Suprapubic skin (tissue), 4 donors: ENCODE data around the gene EIPR1. TPM values are rescaled to one million over a fixed set of nuclear protein-coding genes. Genes with fewer than 3 reads are reported as not detected.

Experiments
- DNase-seq, 2 donors: peaks; one replicate each; pipeline ENCODE4 v3.0.0-alpha.2; 2019; ENCODE audit warnings: low spot score in 2 of 2
- H3K27ac ChIP-seq: fragments of 200-600 bp; sonication (generic); one replicate; pipeline ENCODE4 v1.5.1; 2019
- H3K27me3 ChIP-seq: fragments of 200-600 bp; sonication (generic); one replicate; pipeline ENCODE4 v1.5.1; 2019
- H3K36me3 ChIP-seq: fragments of 200-600 bp; sonication (generic); one replicate; pipeline ENCODE4 v1.5.1; 2019
- H3K4me1 ChIP-seq: fragments of 200-600 bp; sonication (generic); one replicate; pipeline ENCODE4 v1.5.1; 2019
- H3K4me3 ChIP-seq: fragments of 200-600 bp; sonication (generic); one replicate; pipeline ENCODE4 v1.5.1; 2019; ENCODE audit warnings: mild to moderate bottlenecking
- H3K9me3 ChIP-seq: fragments of 200-600 bp; sonication (generic); one replicate; pipeline ENCODE4 v1.5.1; 2019
- CTCF ChIP-seq, 2 donors: fragments of 200-600 bp in 1 of 2; fragments of 450-650 bp in 1 of 2; sonication (generic) in 1 of 2; IDR thresholded peaks; one replicate each; pipeline ENCODE4 v1.5.1; 2016 to 2019; ENCODE audit warnings: antibody characterized with exemption in 2 of 2, mild to moderate bottlenecking in 1 of 2, moderate library complexity in 1 of 2
- EP300 ChIP-seq: sonication (generic); formaldehyde crosslinking; IDR thresholded peaks from one replicate; pipeline ENCODE4 v1.6.1; 2017; ENCODE audit warnings: antibody characterized with exemption
- POLR2A ChIP-seq, 2 donors: fragments of 450-650 bp; IDR thresholded peaks; one replicate each; pipeline ENCODE4 v1.6.1; 2017; ENCODE audit warnings: antibody characterized with exemption in 2 of 2, mild to moderate bottlenecking in 2 of 2, moderate library complexity in 2 of 2
- POLR2AphosphoS5 ChIP-seq, 3 donors: sonication (generic); formaldehyde crosslinking; IDR thresholded peaks; one replicate each; pipeline ENCODE4 v1.6.1; 2017; ENCODE audit warnings: antibody characterized with exemption in 3 of 3
- WGBS: methylation state at CpG from one replicate; pipeline ENCODE4 v1.1.5; 2018; 5-methylcytosine and 5-hydroxymethylcytosine counted together
- total RNA-seq, 4 donors: library from RNA; depleted of rRNA; stranded (reverse); fragments of >200 nt; gene quantifications; one replicate each; pipeline ENCODE4 v1.1.0, GENCODE V29; 2016

Gene EIPR1
- total RNA-seq, 4 donors from 2014 or later: 29.0 to 37.5 (median 30.7) TPM

DNA sequence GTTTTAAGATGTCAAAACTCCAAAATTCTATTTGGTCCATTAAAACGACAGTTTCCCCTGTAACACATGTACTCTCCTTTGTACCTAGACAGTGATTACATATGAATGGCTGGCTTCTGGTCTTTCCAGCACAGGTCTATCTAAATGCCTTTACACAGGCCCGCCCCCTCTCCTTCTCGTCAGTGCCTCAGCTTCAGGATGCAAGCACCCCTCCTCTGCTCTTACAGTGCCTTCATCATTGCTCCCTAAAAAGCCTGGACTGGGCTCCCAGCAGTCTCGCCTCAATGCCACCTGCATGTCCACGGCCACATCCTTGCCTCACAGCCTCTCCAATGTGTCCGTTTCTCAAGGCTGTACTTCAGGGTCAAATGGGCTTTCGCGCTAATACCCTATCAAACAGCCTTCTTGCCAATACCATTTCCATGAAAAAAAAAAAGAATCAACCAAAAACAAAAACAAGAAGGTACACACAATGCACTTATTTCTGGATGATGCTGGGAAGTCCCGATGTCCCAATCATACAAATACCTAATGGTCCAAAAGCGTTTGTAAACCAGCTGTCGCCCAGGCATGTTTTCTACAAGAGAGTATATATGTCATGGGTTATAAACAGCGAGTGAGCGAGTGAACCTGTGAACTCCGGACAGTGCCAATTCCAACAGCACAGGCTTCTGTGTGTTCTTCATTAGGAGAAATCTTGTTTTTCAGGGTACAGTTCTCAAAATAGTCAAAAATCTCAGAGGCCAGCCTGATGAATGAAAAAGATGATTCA, 77.2 kb downstream of the EIPR1 start:
- WGBS: 88% methylated on average over 14 of the region's 14 CpGs
- Histone ChIP-seq H3K4me3 (no peak overlapping the region), H3K9me3 (no peaks in the 10 kb centered on the region), H3K36me3 (no peaks in the 10 kb centered on the region), H3K27ac (no peak overlapping the region), H3K27me3 (no peaks in the 10 kb centered on the region), H3K4me1 (peaks cover 6% of the 10 kb centered on the region)
- TF ChIP-seq POLR2AphosphoS5 (IDR thresholded peaks at IDR 0.05) (no peak), EP300 (no peak), CTCF (IDR thresholded peaks at IDR 0.05) (no peak), POLR2A (IDR thresholded peaks at IDR 0.05) (no peak)
- DNase-seq: no peak

- peaks cover 6% of the 10 kb centered on the region for H3K4me1 ChIP-seq
- H3K36me3 ChIP-seq: no peaks in the 10 kb centered on the region
- DNase-seq: no peak
- 95% methylated on average over 7 of the region's 7 CpGs for WGBS
- H3K4me3 ChIP-seq: no peak overlapping the region
- TF ChIP-seq POLR2A (IDR thresholded peaks at IDR 0.05) (no peak), EP300 (no peak), CTCF (IDR thresholded peaks at IDR 0.05) (no peak), POLR2AphosphoS5 (IDR thresholded peaks at IDR 0.05) (no peak)
- no peak overlapping the region for H3K27ac ChIP-seq
- H3K9me3 ChIP-seq: no peaks in the 10 kb centered on the region
- no peaks in the 10 kb centered on the region for H3K27me3 ChIP-seq
These were observed 77.9 kb downstream of the EIPR1 start for GRCh38 chr2:3299703-3300102.

- 97% methylated on average over 12 of the region's 12 CpGs for WGBS
- Histone ChIP-seq H3K4me1 (peaks cover 6% of the 10 kb centered on the region), H3K27me3 (no peaks in the 10 kb centered on the region), H3K27ac (no peak overlapping the region), H3K4me3 (no peak overlapping the region), H3K9me3 (no peaks in the 10 kb centered on the region), H3K36me3 (no peaks in the 10 kb centered on the region)
- DNase-seq: peak; percentile 34 to 37
- TF ChIP-seq POLR2AphosphoS5 (IDR thresholded peaks at IDR 0.05) (no peak), CTCF (IDR thresholded peaks at IDR 0.05) (no peak), EP300 (no peak), POLR2A (IDR thresholded peaks at IDR 0.05) (no peak)
These were observed 78.5 kb downstream of the EIPR1 start for GRCh38 chr2:3299130-3299529.

- TF ChIP-seq EP300 (no peak), POLR2AphosphoS5 (IDR thresholded peaks at IDR 0.05) (no peak), CTCF (IDR thresholded peaks at IDR 0.05) (no peak), POLR2A (IDR thresholded peaks at IDR 0.05) (no peak)
These were observed 79.4 kb downstream of the EIPR1 start for GRCh38 chr2:3298191-3298590.

DNA sequence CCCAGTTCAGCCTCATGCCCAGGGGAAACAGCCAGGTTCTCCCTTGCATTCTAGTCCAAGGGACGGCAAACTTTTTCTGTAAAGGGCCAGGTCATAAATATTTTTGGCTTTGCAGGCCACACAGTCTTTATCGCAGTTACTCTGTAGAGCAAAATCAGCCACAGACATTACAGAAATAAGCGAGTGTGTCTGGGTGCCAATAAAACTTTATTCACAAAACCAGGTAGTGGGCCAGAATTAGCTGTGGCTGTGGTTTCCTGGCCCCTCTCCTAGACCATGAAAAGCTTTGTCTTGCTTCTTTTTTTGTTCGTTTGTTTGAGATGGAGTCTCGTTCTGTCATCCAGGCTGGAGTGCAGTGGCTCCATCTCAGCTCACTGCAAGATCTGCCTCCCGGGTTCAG, 80.1 kb downstream of the EIPR1 start:
- peak in 1 of 2 donors; percentile 20 for DNase-seq
- Histone ChIP-seq H3K27me3 (no peaks in the 10 kb centered on the region), H3K4me3 (no peak overlapping the region), H3K36me3 (no peaks in the 10 kb centered on the region), H3K9me3 (no peaks in the 10 kb centered on the region), H3K27ac (no peak overlapping the region), H3K4me1 (no peaks in the 10 kb centered on the region)
- no peak for TF ChIP-seq POLR2AphosphoS5 (IDR thresholded peaks at IDR 0.05)
- over 99% methylated on average over 6 of the region's 6 CpGs for WGBS

More at GRCh38 chr2:3298191-3298590, 79.4 kb downstream of the EIPR1 start:
- Histone ChIP-seq H3K4me3 (no peak overlapping the region), H3K36me3 (no peaks in the 10 kb centered on the region), H3K27me3 (no peaks in the 10 kb centered on the region), H3K4me1 (peaks cover 3% of the 10 kb centered on the region), H3K27ac (no peak overlapping the region), H3K9me3 (no peaks in the 10 kb centered on the region)
- 89% methylated on average over 7 of the region's 7 CpGs for WGBS
- no peak for DNase-seq
